Lung (tissue), 12 donors: ENCODE results near the gene HLCS. TPM values are rescaled to one million over a fixed set of nuclear protein-coding genes. Genes with fewer than 3 reads are reported as not detected.

ENCODE experiments used
- ATAC-seq: fragments of 200-7000 bp; cut with Tn5 transposase; one replicate; pipeline ENCODE4 v1.9.1; 2020; ENCODE audit warnings: moderate number of reproducible peaks; ENCODE audit not compliant: insufficient read depth, low FRiP score
- DNase-seq, 3 donors: peaks; one replicate each; pipeline ENCODE4 v3.0.0-alpha.2; 2013 to 2017
- H3K27ac ChIP-seq, 2 donors: one replicate each; pipeline ENCODE4 v1.5.1; 2013; ENCODE audit warnings: mild to moderate bottlenecking in 2 of 2, moderate library complexity in 2 of 2, control low read depth in 1 of 2, inconsistent platforms in 1 of 2, low read depth in 1 of 2, low read length in 1 of 2
- H3K27me3 ChIP-seq, 3 donors: one replicate each; pipeline ENCODE4 v1.5.1; 2013; ENCODE audit warnings: low read length in 2 of 3; ENCODE audit not compliant: control insufficient read depth in 3 of 3, insufficient read depth in 3 of 3
- H3K36me3 ChIP-seq, 4 donors: one replicate each; pipeline ENCODE4 v1.5.1; 2013; ENCODE audit warnings: low read length in 4 of 4, mild to moderate bottlenecking in 1 of 4, moderate library complexity in 1 of 4; ENCODE audit not compliant: control insufficient read depth in 4 of 4, insufficient read depth in 4 of 4
- H3K4me1 ChIP-seq, 5 donors: one replicate each; pipeline ENCODE4 v1.5.1; 2013; ENCODE audit warnings: low read length in 5 of 5, mild to moderate bottlenecking in 2 of 5, moderate library complexity in 1 of 5; ENCODE audit not compliant: control insufficient read depth in 5 of 5, insufficient read depth in 5 of 5
- H3K4me3 ChIP-seq: one replicate; pipeline ENCODE4 v1.5.1; 2013; ENCODE audit warnings: mild to moderate bottlenecking, control low read depth, moderate library complexity
- H3K9ac ChIP-seq, 2 donors: one replicate each; pipeline ENCODE4 v1.5.1; 2013; ENCODE audit warnings: low read length in 2 of 2, control low read depth in 1 of 2; ENCODE audit not compliant: insufficient read depth in 1 of 2
- H3K9me3 ChIP-seq, 4 donors: one replicate each; pipeline ENCODE4 v1.5.1; 2013; ENCODE audit warnings: low read length in 3 of 4, mild to moderate bottlenecking in 1 of 4, moderate library complexity in 1 of 4; ENCODE audit not compliant: control insufficient read depth in 4 of 4, insufficient read depth in 3 of 4
- CTCF ChIP-seq: IDR thresholded peaks from 2 replicates; pipeline ENCODE4 v1.5.1; 2012; ENCODE audit warnings: mild to moderate bottlenecking; ENCODE audit errors: control extremely low read depth, extremely low read depth
- WGBS, 2 donors: extraction: QIAGEN DNeasy Blood & Tissue Kit; methylation state at CpG; one replicate each; pipeline ENCODE4 v1.1.7; 2013; 5-methylcytosine and 5-hydroxymethylcytosine counted together
- polyA plus RNA-seq, 2 donors: library from polyadenylated mRNA; stranded (reverse); fragments of 200-250 nt; gene quantifications; one replicate each; pipeline ENCODE4 v1.2.1, GENCODE V29; 2013
- total RNA-seq, 2 donors: library from RNA; depleted of rRNA in 1 of 2; stranded (reverse); fragments of >200 nt in 1 of 2; gene quantifications; one replicate each; pipeline ENCODE4 v1.2.1, GENCODE V29; 2014 to 2021
- donor health status: control.
- donor health status: control.
- donor health status: Bipolar disorder and iron deficiency.
- donor health status: healthy.
- donor health status: DM: yes; HTN: yes; CAD: no.

HLCS gene
- total and polyA plus RNA-seq, 4 donors: 5.0 to 28.8 (median 17.5) TPM

GRCh38 chr21:36828891-36829515 is 137.5 kb downstream of the HLCS start:
- no peaks in the 10 kb centered on the region for H3K27me3 ChIP-seq
- no peak for TF ChIP-seq CTCF

GRCh38 chr21:36828208-36828607 is 138.3 kb downstream of the HLCS start:
- H3K36me3 ChIP-seq: peaks cover 0 to 2% (median 0%) of the 10 kb centered on the region in 4 donors
- H3K27ac ChIP-seq: no peak overlapping the region
- peaks cover 0 to 6% (median 0%) of the 10 kb centered on the region in 5 donors for H3K4me1 ChIP-seq
- no peak overlapping the region for H3K4me3 ChIP-seq
- no peak overlapping the region for H3K9ac ChIP-seq
- WGBS, 2 donors: 83 to 90% methylated on average over 3 of the region's 3 CpGs
- DNase-seq (no peak), ATAC-seq (no peak)
- H3K9me3 ChIP-seq: no peaks in the 10 kb centered on the region
- TF ChIP-seq CTCF: no peak
- no peaks in the 10 kb centered on the region for H3K27me3 ChIP-seq

More at GRCh38 chr21:36828891-36829515, 137.5 kb downstream of the HLCS start:
- peak in 1 of 3 donors; percentile 19 for DNase-seq
- no peaks in the 10 kb centered on the region for H3K9me3 ChIP-seq
- no peak for ATAC-seq
- H3K4me1 ChIP-seq: peaks cover 0 to 6% (median 0%) of the 10 kb centered on the region in 5 donors
- H3K9ac ChIP-seq: no peak overlapping the region
- H3K27ac ChIP-seq: no peak overlapping the region
- no peak overlapping the region for H3K4me3 ChIP-seq
- H3K36me3 ChIP-seq: peaks cover 0 to 2% (median 0%) of the 10 kb centered on the region in 4 donors
- 79 to 88% methylated on average over 4 of the region's 4 CpGs for WGBS, 2 donors

GRCh38 chr21:36825658-36826057 is 140.8 kb downstream of the HLCS start:
- peaks cover 0 to 2% (median 0%) of the 10 kb centered on the region in 4 donors for H3K36me3 ChIP-seq
- H3K9ac ChIP-seq: no peak overlapping the region
- no peak for ATAC-seq
- no peak overlapping the region for H3K4me3 ChIP-seq
- H3K27ac ChIP-seq: no peak overlapping the region
- H3K9me3 ChIP-seq: no peaks in the 10 kb centered on the region
- H3K4me1 ChIP-seq: peaks cover 0 to 13% (median 2%) of the 10 kb centered on the region in 5 donors
- no peaks in the 10 kb centered on the region for H3K27me3 ChIP-seq
- no peak for DNase-seq
- no peak for TF ChIP-seq CTCF
- 87 to 96% methylated on average over 5 of the region's 5 CpGs for WGBS, 2 donors

- Histone ChIP-seq H3K9me3 (no peaks in the 10 kb centered on the region), H3K9ac (no peak overlapping the region)
- no peak for ATAC-seq
Observed at GRCh38 chr21:36821032-36821299, 145.5 kb downstream of the HLCS start.

More at GRCh38 chr21:36821032-36821299, 145.5 kb downstream of the HLCS start:
- no peaks in the 10 kb centered on the region for H3K36me3 ChIP-seq
- peaks cover 0 to 21% (median 6%) of the 10 kb centered on the region in 5 donors for H3K4me1 ChIP-seq
- no peak overlapping the region for H3K4me3 ChIP-seq
- 78 to 82% methylated on average over 7 of the region's 7 CpGs for WGBS, 2 donors
- no peak overlapping the region for H3K27ac ChIP-seq
- no peaks in the 10 kb centered on the region for H3K27me3 ChIP-seq
- no peak for TF ChIP-seq CTCF
- DNase-seq: peak in 2 of 3 donors; percentile 27 to 30
